Measurements from ENCODE around the gene CUTC. TPM values are rescaled to one million over a fixed set of nuclear protein-coding genes. Genes with fewer than 3 reads are reported as not detected.
A peak's percentile ranks its signal among the peaks of the same experiment; 100 is the strongest.
"Not testable (repeated sequence)": the region's sequence is repeated elsewhere in the genome, so short reads cannot be mapped to it uniquely, and the experiment has no call there.

CUTC gene
- total and polyA plus RNA-seq, 2 donors from 2014 or later = 16.5 to 19.1 TPM

GRCh38 chr10:99731306-99732032 lies 565 bp upstream of the CUTC start:
- intact Hi-C loops (cut with DNase I) = no loop called here

DNA sequence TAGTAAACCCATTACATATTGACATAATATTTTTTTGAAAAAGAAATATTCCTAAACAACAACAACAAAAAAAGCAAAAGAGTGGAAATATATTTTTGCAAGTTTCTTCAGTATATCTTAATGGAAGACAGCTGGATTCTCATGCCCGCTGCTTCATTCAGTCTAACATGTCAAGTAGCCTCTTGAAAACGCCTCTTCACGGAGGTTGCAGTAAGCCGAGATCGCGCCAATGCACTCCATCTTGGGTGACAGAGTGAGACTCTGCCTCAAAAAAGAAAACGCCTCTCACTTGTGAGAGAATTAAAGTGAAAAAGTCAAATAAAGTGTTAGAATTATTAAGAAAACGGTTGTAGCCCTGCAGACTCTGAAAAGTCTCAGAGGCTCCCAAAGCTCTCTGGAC lies 1.3 kb downstream of the CUTC start:
- intact Hi-C loops (cut with DNase I) = no loop called here
- Histone ChIP-seq H3K9ac (ENCODE audit: low read length in 3 of 3) (no peak overlapping the region), H3K27me3 (ENCODE audit: control insufficient read depth, insufficient read depth, low read length) (no peaks in the 10 kb centered on the region), H3K9me3 (ENCODE audit: control insufficient read depth in 2 of 3, insufficient read depth in 1 of 3, low read length in 3 of 3) (no peaks in the 10 kb centered on the region), H3K4me3 (ENCODE audit: low read length in 3 of 3) (peak overlapping the region in 1 of 3 donors; percentile 17), H3K27ac (ENCODE audit: low read depth in 2 of 2, low read length in 2 of 2) (no peak overlapping the region), H3K36me3 (ENCODE audit: control insufficient read depth in 2 of 3, insufficient read depth in 3 of 3, low read length in 3 of 3) (peaks cover 0 to 6% (median 0%) of the 10 kb centered on the region in 3 donors), H3K4me1 (ENCODE audit: control insufficient read depth in 2 of 3, insufficient read depth in 2 of 3, low read depth in 1 of 3, low read length in 3 of 3) (peaks cover 0 to 2% (median 0%) of the 10 kb centered on the region in 3 donors)
- FAIRE-seq = no peak
- peak in 1 of 5 donors; percentile 4 for DNase-seq
- TF ChIP-seq, protein P1, sequence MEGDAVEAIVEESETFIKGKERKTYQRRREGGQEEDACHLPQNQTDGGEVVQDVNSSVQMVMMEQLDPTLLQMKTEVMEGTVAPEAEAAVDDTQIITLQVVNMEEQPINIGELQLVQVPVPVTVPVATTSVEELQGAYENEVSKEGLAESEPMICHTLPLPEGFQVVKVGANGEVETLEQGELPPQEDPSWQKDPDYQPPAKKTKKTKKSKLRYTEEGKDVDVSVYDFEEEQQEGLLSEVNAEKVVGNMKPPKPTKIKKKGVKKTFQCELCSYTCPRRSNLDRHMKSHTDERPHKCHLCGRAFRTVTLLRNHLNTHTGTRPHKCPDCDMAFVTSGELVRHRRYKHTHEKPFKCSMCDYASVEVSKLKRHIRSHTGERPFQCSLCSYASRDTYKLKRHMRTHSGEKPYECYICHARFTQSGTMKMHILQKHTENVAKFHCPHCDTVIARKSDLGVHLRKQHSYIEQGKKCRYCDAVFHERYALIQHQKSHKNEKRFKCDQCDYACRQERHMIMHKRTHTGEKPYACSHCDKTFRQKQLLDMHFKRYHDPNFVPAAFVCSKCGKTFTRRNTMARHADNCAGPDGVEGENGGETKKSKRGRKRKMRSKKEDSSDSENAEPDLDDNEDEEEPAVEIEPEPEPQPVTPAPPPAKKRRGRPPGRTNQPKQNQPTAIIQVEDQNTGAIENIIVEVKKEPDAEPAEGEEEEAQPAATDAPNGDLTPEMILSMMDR (IDR thresholded peaks at IDR 0.05; ENCODE audit: borderline replicate concordance, extremely low read depth, insufficient read depth) = no peak

More at GRCh38 chr10:99731306-99732032, 565 bp upstream of the CUTC start:
- Histone ChIP-seq H3K27ac (ENCODE audit: low read depth in 2 of 2, low read length in 2 of 2) (peak overlapping the region; percentile 70 to 96), H3K9me3 (ENCODE audit: control insufficient read depth in 2 of 3, insufficient read depth in 1 of 3, low read length in 3 of 3) (no peaks in the 10 kb centered on the region), H3K9ac (ENCODE audit: low read length in 3 of 3) (peak overlapping the region; percentile 95 to 97 (median 97)), H3K27me3 (ENCODE audit: control insufficient read depth, insufficient read depth, low read length) (no peaks in the 10 kb centered on the region), H3K4me3 (ENCODE audit: low read length in 3 of 3) (peak overlapping the region; percentile 97 to 99 (median 98)), H3K4me1 (ENCODE audit: control insufficient read depth in 2 of 3, insufficient read depth in 2 of 3, low read depth in 1 of 3, low read length in 3 of 3) (peaks cover 0 to 2% (median 0%) of the 10 kb centered on the region in 3 donors), H3K36me3 (ENCODE audit: control insufficient read depth in 2 of 3, insufficient read depth in 3 of 3, low read length in 3 of 3) (peaks cover 2 to 14% (median 4%) of the 10 kb centered on the region in 3 donors)
- no peak for FAIRE-seq
- no peak for DNase-seq
- TF ChIP-seq, protein P1 (IDR thresholded peaks at IDR 0.05; ENCODE audit: borderline replicate concordance, extremely low read depth, insufficient read depth) = no peak

DNA sequence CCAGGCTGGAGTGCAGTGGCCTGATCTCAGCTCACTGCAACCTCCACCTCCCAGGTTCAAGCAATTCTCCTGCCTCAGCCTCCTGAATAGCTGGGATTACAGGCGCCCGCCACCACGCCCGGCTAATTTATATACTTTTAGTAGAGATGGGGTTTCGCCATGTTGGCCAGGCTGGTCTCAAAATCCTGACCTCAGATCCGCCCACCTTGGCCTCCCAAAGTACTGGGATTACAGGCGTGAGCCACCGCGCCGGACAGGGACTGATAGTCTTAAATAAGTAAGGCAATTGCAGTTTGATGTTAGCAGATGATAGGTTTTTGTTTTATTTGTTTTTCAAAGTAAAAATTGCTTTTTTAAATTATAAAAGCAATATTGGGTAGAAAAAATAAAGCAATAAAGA lies 2.1 kb downstream of the CUTC start:
- H3K27ac ChIP-seq (ENCODE audit: low read depth in 2 of 2, low read length in 2 of 2); FAIRE-seq; intact Hi-C loops (cut with DNase I); H3K9ac ChIP-seq (ENCODE audit: low read length in 3 of 3); H3K9me3 ChIP-seq (ENCODE audit: control insufficient read depth in 2 of 3, insufficient read depth in 1 of 3, low read length in 3 of 3); H3K4me3 ChIP-seq (ENCODE audit: low read length in 3 of 3); H3K27me3 ChIP-seq (ENCODE audit: control insufficient read depth, insufficient read depth, low read length); H3K36me3 ChIP-seq (ENCODE audit: control insufficient read depth in 2 of 3, insufficient read depth in 3 of 3, low read length in 3 of 3); DNase-seq; H3K4me1 ChIP-seq (ENCODE audit: control insufficient read depth in 2 of 3, insufficient read depth in 2 of 3, low read depth in 1 of 3, low read length in 3 of 3): not testable (repeated sequence)

- Histone ChIP-seq H3K36me3 (ENCODE audit: control insufficient read depth in 2 of 3, insufficient read depth in 3 of 3, low read length in 3 of 3) (peaks cover 13 to 39% (median 18%) of the 10 kb centered on the region in 3 donors), H3K9ac (ENCODE audit: low read length in 3 of 3) (no peak overlapping the region), H3K4me1 (ENCODE audit: control insufficient read depth in 2 of 3, insufficient read depth in 2 of 3, low read depth in 1 of 3, low read length in 3 of 3) (no peaks in the 10 kb centered on the region), H3K4me3 (ENCODE audit: low read length in 3 of 3) (no peak overlapping the region), H3K27me3 (ENCODE audit: control insufficient read depth, insufficient read depth, low read length) (no peaks in the 10 kb centered on the region), H3K27ac (ENCODE audit: low read depth in 2 of 2, low read length in 2 of 2) (no peak overlapping the region), H3K9me3 (ENCODE audit: control insufficient read depth in 2 of 3, insufficient read depth in 1 of 3, low read length in 3 of 3) (peaks cover 0 to 6% (median 3%) of the 10 kb centered on the region in 3 donors)
- intact Hi-C loops (cut with DNase I) = no loop called here
- TF ChIP-seq, protein P1 (IDR thresholded peaks at IDR 0.05; ENCODE audit: borderline replicate concordance, extremely low read depth, insufficient read depth) = no peak
- DNase-seq (no peak), FAIRE-seq (peak; percentile 25)
These were observed 8.2 kb downstream of the CUTC start for GRCh38 chr10:99740260-99740659.
